HG02852 (cell line): ENCODE results near the gene SNRNP35.
"Not testable (repeated sequence)": the region's sequence is repeated elsewhere in the genome, so short reads cannot be mapped to it uniquely, and the experiment has no call there.

ENCODE experiments used
- ATAC-seq: cut with Tn5 transposase; IDR thresholded peaks from one replicate; pipeline ENCODE4 v1.9.1; 2021; ENCODE audit warnings: mild to moderate bottlenecking, moderate library complexity; ENCODE audit not compliant: unreplicated experiment

SNRNP35 gene

GRCh38 chr12:123446333-123446713 lies 11.6 kb upstream of the SNRNP35 start:
- ATAC-seq = no peak

- ATAC-seq = no peak
Measured at GRCh38 chr12:123449249-123449733, 8.6 kb upstream of the SNRNP35 start.

- ATAC-seq = no peak
Measured at GRCh38 chr12:123449856-123450255, 8.1 kb upstream of the SNRNP35 start.

- ATAC-seq = no peak
Measured at GRCh38 chr12:123450636-123451035, 7.3 kb upstream of the SNRNP35 start.

- ATAC-seq = not testable (repeated sequence)
Measured at GRCh38 chr12:123452276-123452550, 5.7 kb upstream of the SNRNP35 start.

- ATAC-seq = no peak
Measured at GRCh38 chr12:123453165-123453564, 4.8 kb upstream of the SNRNP35 start.

GRCh38 chr12:123463174-123463573 lies 5.2 kb downstream of the SNRNP35 start:
- not testable (repeated sequence) for ATAC-seq

GRCh38 chr12:123465084-123465483 lies 7.1 kb downstream of the SNRNP35 start:
- ATAC-seq = no peak

GRCh38 chr12:123468786-123469185 lies 10.8 kb downstream of the SNRNP35 start:
- no peak for ATAC-seq

GRCh38 chr12:123469978-123470377 lies 12.0 kb downstream of the SNRNP35 start:
- ATAC-seq = no peak

GRCh38 chr12:123471374-123472068 lies 13.6 kb downstream of the SNRNP35 start:
- ATAC-seq = no peak

- no peak for ATAC-seq
Measured at GRCh38 chr12:123472438-123472849, 14.5 kb downstream of the SNRNP35 start.

- ATAC-seq = no peak
Measured at GRCh38 chr12:123474485-123475245, 16.7 kb downstream of the SNRNP35 start.

GRCh38 chr12:123475246-123475703 lies 17.3 kb downstream of the SNRNP35 start:
- no peak for ATAC-seq

- ATAC-seq = no peak
Measured at GRCh38 chr12:123478069-123478468, 20.1 kb downstream of the SNRNP35 start.

- ATAC-seq = no peak
Measured at GRCh38 chr12:123478762-123479161, 20.8 kb downstream of the SNRNP35 start.

- no peak for ATAC-seq
Measured at GRCh38 chr12:123479442-123480180, 21.7 kb downstream of the SNRNP35 start.

GRCh38 chr12:123481251-123481650 lies 23.3 kb downstream of the SNRNP35 start:
- ATAC-seq = not testable (repeated sequence)

- no peak for ATAC-seq
Measured at GRCh38 chr12:123482876-123483275, 24.9 kb downstream of the SNRNP35 start.

- no peak for ATAC-seq
Measured at GRCh38 chr12:123483602-123484248, 25.8 kb downstream of the SNRNP35 start.

- no peak for ATAC-seq
Measured at GRCh38 chr12:123485756-123486155, 27.8 kb downstream of the SNRNP35 start.
